ENCODE results near the gene GALNT6.

DNA sequence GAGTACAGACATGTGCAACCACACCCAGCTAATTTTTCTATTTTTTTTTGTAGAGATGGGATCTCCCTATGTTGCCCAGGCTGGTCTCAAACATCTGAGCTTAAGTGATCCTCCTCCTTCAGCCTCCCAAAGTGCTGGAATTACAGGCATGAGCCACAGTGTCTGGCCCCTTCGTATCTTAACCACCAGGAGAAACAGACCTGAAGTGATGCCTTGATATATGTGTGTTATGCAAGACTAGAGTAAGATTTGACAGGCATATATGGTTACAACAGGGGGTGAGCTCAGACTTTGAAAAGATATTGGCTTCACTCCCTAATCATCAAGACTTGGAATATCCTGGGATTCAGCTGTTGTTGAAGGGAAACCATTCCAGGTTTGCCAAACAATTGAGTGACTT lies 10.7 kb upstream of the GALNT6 start:
- TF ChIP-seq, protein P1, sequence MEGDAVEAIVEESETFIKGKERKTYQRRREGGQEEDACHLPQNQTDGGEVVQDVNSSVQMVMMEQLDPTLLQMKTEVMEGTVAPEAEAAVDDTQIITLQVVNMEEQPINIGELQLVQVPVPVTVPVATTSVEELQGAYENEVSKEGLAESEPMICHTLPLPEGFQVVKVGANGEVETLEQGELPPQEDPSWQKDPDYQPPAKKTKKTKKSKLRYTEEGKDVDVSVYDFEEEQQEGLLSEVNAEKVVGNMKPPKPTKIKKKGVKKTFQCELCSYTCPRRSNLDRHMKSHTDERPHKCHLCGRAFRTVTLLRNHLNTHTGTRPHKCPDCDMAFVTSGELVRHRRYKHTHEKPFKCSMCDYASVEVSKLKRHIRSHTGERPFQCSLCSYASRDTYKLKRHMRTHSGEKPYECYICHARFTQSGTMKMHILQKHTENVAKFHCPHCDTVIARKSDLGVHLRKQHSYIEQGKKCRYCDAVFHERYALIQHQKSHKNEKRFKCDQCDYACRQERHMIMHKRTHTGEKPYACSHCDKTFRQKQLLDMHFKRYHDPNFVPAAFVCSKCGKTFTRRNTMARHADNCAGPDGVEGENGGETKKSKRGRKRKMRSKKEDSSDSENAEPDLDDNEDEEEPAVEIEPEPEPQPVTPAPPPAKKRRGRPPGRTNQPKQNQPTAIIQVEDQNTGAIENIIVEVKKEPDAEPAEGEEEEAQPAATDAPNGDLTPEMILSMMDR (IDR thresholded peaks at IDR 0.05; ENCODE audit: low read depth, low read length): no peak
- TF ChIP-seq EZH2phosphoT487 (IDR thresholded peaks at IDR 0.05; ENCODE audit: low read depth): no peak

All from OCI-LY3 (cell line).